Peyer's patch (tissue), 4 donors: ENCODE data around the gene GFRA3. TPM values are rescaled to one million over a fixed set of nuclear protein-coding genes. Genes with fewer than 3 reads are reported as not detected.
A peak's percentile ranks its signal among the peaks of the same experiment; 100 is the strongest.

ENCODE experiments used
- DNase-seq, 3 donors: peaks; one replicate each; pipeline ENCODE4 v3.0.0-alpha.2; 2017 to 2019
- H3K27ac ChIP-seq, 4 donors: fragments of 200-600 bp; sonication (generic); one replicate each; pipeline ENCODE4 v1.5.1; 2016 to 2019
- H3K27me3 ChIP-seq, 2 donors: fragments of 200-600 bp; sonication (generic); one replicate each; pipeline ENCODE4 v1.5.1; 2019
- H3K36me3 ChIP-seq, 3 donors: fragments of 200-600 bp; sonication (generic); one replicate each; pipeline ENCODE4 v1.5.1; 2016 to 2019
- H3K4me1 ChIP-seq, 4 donors: fragments of 200-600 bp; sonication (generic); one replicate each; pipeline ENCODE4 v1.5.1; 2016 to 2019
- H3K4me3 ChIP-seq, 4 donors: fragments of 200-600 bp; sonication (generic); 1 replicate in 3 of 4; 2 replicates in 1 of 4; pipeline ENCODE4 v1.5.1; 2016 to 2019; ENCODE audit warnings: mild to moderate bottlenecking in 1 of 4
- H3K9me3 ChIP-seq, 4 donors: fragments of 200-600 bp; sonication (generic); one replicate each; pipeline ENCODE4 v1.5.1; 2016 to 2019; ENCODE audit warnings: mild to moderate bottlenecking in 1 of 4
- CTCF ChIP-seq, 6 experiments: fragments of 450-650 bp in 4 of 6; fragments of 200-600 bp in 2 of 6; sonication (generic) in 1 of 6; IDR thresholded peaks; one replicate each; pipeline ENCODE4 v1.5.1; 2017 to 2019; ENCODE audit warnings: antibody characterized with exemption in 6 of 6, mild to moderate bottlenecking in 3 of 6, moderate library complexity in 1 of 6
- POLR2A ChIP-seq, 2 donors: fragments of 450-650 bp; IDR thresholded peaks; one replicate each; pipeline ENCODE4 v1.5.1; 2017; ENCODE audit warnings: antibody characterized with exemption in 2 of 2, mild to moderate bottlenecking in 2 of 2, moderate library complexity in 2 of 2
- total RNA-seq, 4 donors: library from RNA; depleted of rRNA; stranded (reverse); fragments of >200 nt; gene quantifications; one replicate each; pipeline ENCODE4 v1.1.0, GENCODE V29; 2016

The GFRA3 gene
- total RNA-seq, 4 donors from 2014 or later = not detected

DNA sequence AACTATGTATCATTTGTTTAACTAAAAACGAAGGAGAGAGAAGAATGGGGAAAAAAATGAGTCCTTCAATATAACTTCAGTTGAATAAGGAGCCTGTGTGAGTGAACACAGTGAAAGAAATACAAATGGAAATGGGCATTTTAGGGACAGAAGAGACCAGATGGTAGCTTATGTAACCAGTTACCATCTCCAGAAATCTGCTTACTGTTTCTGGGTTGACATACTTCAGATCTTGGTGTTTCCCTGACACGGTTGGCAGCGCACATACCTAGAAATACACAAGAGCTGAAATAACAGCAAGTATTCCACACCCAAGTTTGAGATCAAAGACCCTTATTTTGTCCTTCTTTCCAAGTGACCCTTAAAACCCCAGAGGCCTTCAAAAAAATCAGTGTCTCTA lies 14.9 kb upstream of the GFRA3 start:
- Histone ChIP-seq H3K27me3 (no peaks in the 10 kb centered on the region), H3K4me1 (no peaks in the 10 kb centered on the region), H3K9me3 (no peaks in the 10 kb centered on the region)

DNA sequence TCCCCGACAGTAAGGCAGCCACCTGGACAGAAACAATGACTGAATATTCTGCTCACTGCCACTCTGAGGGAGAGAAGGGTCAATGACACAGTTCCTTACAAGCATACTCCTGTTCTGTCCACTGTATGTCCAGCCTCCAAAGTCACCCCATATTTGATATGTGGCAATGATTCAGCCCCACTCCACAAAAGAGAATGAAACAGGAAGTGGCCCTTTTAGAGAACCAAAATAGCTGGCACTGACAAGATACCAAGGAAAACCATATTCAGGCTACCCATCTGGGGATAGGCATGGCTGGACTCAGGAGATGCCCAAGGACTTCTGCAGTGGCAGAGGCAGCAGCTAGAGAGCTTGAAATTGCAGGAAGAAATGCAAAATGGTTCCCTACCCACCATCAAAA lies 12.8 kb upstream of the GFRA3 start:
- no peak for DNase-seq

More for the DNA sequence above, 14.9 kb upstream of the GFRA3 start:
- no peak for DNase-seq
- no peaks in the 10 kb centered on the region for H3K36me3 ChIP-seq
- TF ChIP-seq POLR2A (IDR thresholded peaks at IDR 0.05) = no peak
- TF ChIP-seq CTCF (IDR thresholded peaks at IDR 0.05) = no peak
- no peak overlapping the region for H3K4me3 ChIP-seq
- no peak overlapping the region for H3K27ac ChIP-seq

GRCh38 chr5:138282920-138283742 lies 8.7 kb upstream of the GFRA3 start:
- Histone ChIP-seq H3K27me3 (no peaks in the 10 kb centered on the region), H3K9me3 (no peaks in the 10 kb centered on the region), H3K36me3 (no peaks in the 10 kb centered on the region), H3K4me1 (no peaks in the 10 kb centered on the region), H3K4me3 (no peak overlapping the region), H3K27ac (no peak overlapping the region)
- TF ChIP-seq POLR2A (IDR thresholded peaks at IDR 0.05) (no peak), CTCF (IDR thresholded peaks at IDR 0.05) (peak in 3 of 6 experiments; percentile 35 to 45 (median 37))
- no peak for DNase-seq

More for the DNA sequence above, 12.8 kb upstream of the GFRA3 start:
- Histone ChIP-seq H3K4me1 (no peaks in the 10 kb centered on the region), H3K27ac (no peak overlapping the region), H3K4me3 (no peak overlapping the region), H3K27me3 (no peaks in the 10 kb centered on the region), H3K36me3 (no peaks in the 10 kb centered on the region), H3K9me3 (no peaks in the 10 kb centered on the region)
- no peak for TF ChIP-seq POLR2A (IDR thresholded peaks at IDR 0.05)

- no peaks in the 10 kb centered on the region for H3K9me3 ChIP-seq
- H3K27me3 ChIP-seq = no peaks in the 10 kb centered on the region
- no peaks in the 10 kb centered on the region for H3K4me1 ChIP-seq
- H3K27ac ChIP-seq = no peak overlapping the region
- TF ChIP-seq POLR2A (IDR thresholded peaks at IDR 0.05) (no peak), CTCF (IDR thresholded peaks at IDR 0.05) (no peak)
- H3K36me3 ChIP-seq = no peaks in the 10 kb centered on the region
- H3K4me3 ChIP-seq = no peak overlapping the region
- no peak for DNase-seq
Measured at GRCh38 chr5:138280915-138281314, 6.5 kb upstream of the GFRA3 start.

DNA sequence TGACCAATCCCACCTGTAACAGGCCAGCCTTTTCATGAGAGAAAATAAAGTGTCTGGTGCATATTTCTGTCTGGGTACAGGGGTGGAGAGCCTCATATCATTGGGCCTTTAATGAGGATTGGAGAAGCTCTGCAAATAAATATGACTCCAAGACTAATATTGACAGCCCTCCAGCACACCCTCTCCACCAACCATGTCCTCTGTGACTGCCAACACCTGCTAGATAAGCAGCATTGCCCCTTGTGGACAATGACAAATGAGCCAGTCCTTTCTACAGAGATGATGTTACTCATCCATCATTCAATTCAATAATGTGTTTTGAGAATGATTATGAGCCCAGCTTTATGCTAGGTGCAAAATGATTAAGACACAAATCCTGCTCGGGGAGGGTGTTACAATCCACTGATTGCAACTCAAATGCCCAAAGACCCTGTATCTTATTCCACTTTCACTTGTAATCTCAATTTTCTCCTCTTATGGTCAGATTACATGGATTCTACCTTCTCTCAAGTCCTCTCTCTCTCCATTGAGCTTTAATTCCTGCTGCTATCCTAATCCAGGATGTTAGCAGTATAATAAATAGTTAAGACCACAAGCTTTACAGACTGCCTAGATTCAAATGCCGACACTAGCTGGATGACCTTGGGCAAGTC lies 2.1 kb upstream of the GFRA3 start:
- DNase-seq = no peak
- TF ChIP-seq CTCF (IDR thresholded peaks at IDR 0.05) (no peak), POLR2A (IDR thresholded peaks at IDR 0.05) (no peak)
- no peaks in the 10 kb centered on the region for H3K36me3 ChIP-seq
- H3K27ac ChIP-seq = no peak overlapping the region
- no peaks in the 10 kb centered on the region for H3K9me3 ChIP-seq
- no peak overlapping the region for H3K4me3 ChIP-seq
- H3K4me1 ChIP-seq = peaks cover 0 to 7% (median 0%) of the 10 kb centered on the region in 4 donors
- no peaks in the 10 kb centered on the region for H3K27me3 ChIP-seq

GRCh38 chr5:138275895-138276294 lies 1.5 kb upstream of the GFRA3 start:
- Histone ChIP-seq H3K27ac (no peak overlapping the region), H3K27me3 (no peaks in the 10 kb centered on the region), H3K4me3 (no peak overlapping the region), H3K9me3 (no peaks in the 10 kb centered on the region), H3K4me1 (peaks cover 0 to 7% (median 0%) of the 10 kb centered on the region in 4 donors), H3K36me3 (no peaks in the 10 kb centered on the region)
- no peak for DNase-seq
- TF ChIP-seq POLR2A (IDR thresholded peaks at IDR 0.05) (no peak), CTCF (IDR thresholded peaks at IDR 0.05) (no peak)
